CD4-positive, CD25-positive, alpha-beta regulatory T cell (primary cell): Measurements from ENCODE around the gene TNPO2. TPM values are rescaled to one million over a fixed set of nuclear protein-coding genes. Genes with fewer than 3 reads are reported as not detected.
A peak's percentile ranks its signal among the peaks of the same experiment; 100 is the strongest.
"Not testable (repeated sequence)": the region's sequence is repeated elsewhere in the genome, so short reads cannot be mapped to it uniquely, and the experiment has no call there.

Source experiments
- ATAC-seq, 2 donors: fragments of 150-1000 bp; cut with Tn5 transposase; one replicate each; pipeline ENCODE4 v1.10.0; 2021; ENCODE audit warnings: low read depth in 2 of 2, moderate number of reproducible peaks in 2 of 2, moderate library complexity in 1 of 2
- DNase-seq, 3 donors: peaks; one replicate each; pipeline versions ENCODE4 v3.0.0 to v3.0.0-alpha.2; 2012 to 2022; ENCODE audit warnings: mixed read lengths in 1 of 3
- H3K27ac ChIP-seq: one replicate; pipeline ENCODE4 v1.7.0; 2013; ENCODE audit warnings: mild to moderate bottlenecking, low read length; ENCODE audit not compliant: insufficient read depth, poor library complexity, severe bottlenecking
- H3K27me3 ChIP-seq: one replicate; pipeline ENCODE4 v1.7.0; 2013; ENCODE audit warnings: low read length; ENCODE audit not compliant: control insufficient read depth, insufficient read depth
- H3K36me3 ChIP-seq: one replicate; pipeline ENCODE4 v1.7.0; 2013; ENCODE audit warnings: mild to moderate bottlenecking, low read length, moderate library complexity; ENCODE audit not compliant: control insufficient read depth, insufficient read depth
- H3K4me1 ChIP-seq: 2 replicates; pipeline ENCODE4 v1.7.0; 2013; ENCODE audit warnings: mild to moderate bottlenecking, low read length; ENCODE audit not compliant: insufficient read depth, control insufficient read depth, poor library complexity, severe bottlenecking
- H3K4me3 ChIP-seq: one replicate; pipeline ENCODE4 v1.7.0; 2013; ENCODE audit warnings: low read depth, mild to moderate bottlenecking, low read length, moderate library complexity
- H3K9me3 ChIP-seq, 2 experiments: 1 replicate in 1 of 2; 2 replicates in 1 of 2; pipeline ENCODE4 v1.7.0; 2013; ENCODE audit warnings: low read length in 2 of 2, mild to moderate bottlenecking in 1 of 2, moderate library complexity in 1 of 2; ENCODE audit not compliant: control insufficient read depth in 2 of 2
- H3K27ac Mint-ChIP-seq, 3 donors: one replicate each; pipeline ENCODE4 v1.8.0; 2020 to 2022; ENCODE audit warnings: mild to moderate bottlenecking in 3 of 3, mixed read lengths in 3 of 3, moderate library complexity in 2 of 3
- H3K27me3 Mint-ChIP-seq: one replicate; pipeline ENCODE4 v1.8.0; 2022; ENCODE audit warnings: mild to moderate bottlenecking, mixed read lengths
- H3K36me3 Mint-ChIP-seq: one replicate; pipeline ENCODE4 v1.8.0; 2020; ENCODE audit warnings: mixed read lengths
- H3K4me1 Mint-ChIP-seq, 4 donors: one replicate each; pipeline ENCODE4 v1.8.0; 2020 to 2022; ENCODE audit warnings: mixed read lengths in 4 of 4, mild to moderate bottlenecking in 1 of 4
- H3K4me3 Mint-ChIP-seq, 4 donors: one replicate each; pipeline ENCODE4 v1.8.0; 2020 to 2022; ENCODE audit warnings: mild to moderate bottlenecking in 4 of 4, mixed read lengths in 4 of 4, moderate library complexity in 3 of 4
- H3K9me3 Mint-ChIP-seq, 7 donors: one replicate each; pipeline ENCODE4 v1.8.0; 2020 to 2022; ENCODE audit warnings: mixed read lengths in 7 of 7, mild to moderate bottlenecking in 3 of 7, moderate library complexity in 2 of 7
- polyA plus RNA-seq, 4 donors: library from polyadenylated mRNA; unstranded; fragments of 300-500 nt; fragmentation: Illumina TruSeq; gene quantifications; one replicate each; pipeline ENCODE4 v1.2.3, GENCODE V29; 2021
- total RNA-seq: library from RNA; stranded (reverse); gene quantifications from one replicate; pipeline ENCODE4 v1.2.3, GENCODE V29; 2022

Gene TNPO2
- total and polyA plus RNA-seq, 5 donors from 2014 or later, result 1.7 to 42.9 (median 2.3) TPM

DNA sequence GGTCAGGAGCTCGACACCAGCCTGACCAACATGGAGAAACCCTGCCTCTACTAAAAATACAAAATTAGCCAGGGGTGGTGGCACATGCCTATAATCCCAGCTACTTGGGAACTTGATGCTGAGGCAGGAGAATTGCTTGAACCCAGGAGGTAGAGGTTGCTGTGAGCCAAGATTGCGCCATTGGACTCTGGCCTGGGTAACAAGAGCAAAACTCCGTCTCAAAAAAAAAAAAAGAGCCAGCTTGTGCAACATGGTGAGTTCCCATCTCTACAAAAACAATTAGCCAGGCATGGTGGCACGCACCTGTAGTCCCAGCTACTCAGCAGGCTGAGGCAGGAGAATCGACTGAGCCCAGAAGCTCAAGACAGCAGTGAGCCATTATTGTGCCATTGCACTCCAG lies 45.7 kb downstream of the TNPO2 start:
- not testable (repeated sequence) for H3K27ac Mint-ChIP-seq, H3K9me3 Mint-ChIP-seq, H3K9me3 ChIP-seq, H3K27ac ChIP-seq, H3K4me3 ChIP-seq, ATAC-seq, H3K4me3 Mint-ChIP-seq, H3K27me3 ChIP-seq, DNase-seq
- H3K36me3 ChIP-seq, result peaks cover 50% of the 10 kb centered on the region
- Mint-ChIP-seq H3K36me3 (peaks cover 32% of the 10 kb centered on the region), H3K4me1 (peaks cover 9 to 41% (median 20%) of the 10 kb centered on the region in 4 donors), H3K27me3 (peaks cover 14% of the 10 kb centered on the region)
- H3K4me1 ChIP-seq, result peaks cover 14% of the 10 kb centered on the region

DNA sequence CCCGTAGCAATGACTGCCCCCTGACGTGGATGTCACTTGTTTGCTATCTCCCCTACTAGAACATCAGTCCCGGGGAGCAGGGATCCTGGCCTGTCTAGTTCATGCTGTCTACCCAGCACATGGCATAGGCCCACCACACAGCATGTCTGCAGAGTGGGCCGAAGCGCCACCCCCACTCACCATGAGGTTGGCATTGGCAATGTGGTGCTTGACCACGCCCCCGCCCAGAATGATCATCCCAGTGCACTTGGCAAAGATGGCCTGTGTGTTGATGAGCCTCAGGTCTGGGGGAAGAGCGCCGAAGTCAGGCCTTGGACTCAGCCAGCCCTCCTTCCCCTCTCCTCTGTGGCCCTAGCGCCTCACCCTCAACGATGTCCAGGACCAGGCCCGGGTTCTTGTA lies 46.8 kb downstream of the TNPO2 start:
- H3K27me3 Mint-ChIP-seq, result peaks cover 14% of the 10 kb centered on the region
- no peaks in the 10 kb centered on the region for H3K9me3 ChIP-seq
- H3K4me3 ChIP-seq, result no peak overlapping the region
- H3K4me3 Mint-ChIP-seq, result peak overlapping the region in 3 of 4 donors; percentile 29 to 88 (median 73)
- peaks cover 35% of the 10 kb centered on the region for H3K36me3 Mint-ChIP-seq
- peak overlapping the region in 2 of 3 donors; percentile 73 to 94 for H3K27ac Mint-ChIP-seq
- H3K27ac ChIP-seq, result no peak overlapping the region
- ATAC-seq (no peak), DNase-seq (no peak)
- H3K4me1 ChIP-seq, result peaks cover 14% of the 10 kb centered on the region
- H3K9me3 Mint-ChIP-seq, result no peaks in the 10 kb centered on the region
- no peaks in the 10 kb centered on the region for H3K27me3 ChIP-seq
- H3K36me3 ChIP-seq, result peaks cover 54% of the 10 kb centered on the region
- H3K4me1 Mint-ChIP-seq, result peaks cover 9 to 44% (median 22%) of the 10 kb centered on the region in 4 donors

DNA sequence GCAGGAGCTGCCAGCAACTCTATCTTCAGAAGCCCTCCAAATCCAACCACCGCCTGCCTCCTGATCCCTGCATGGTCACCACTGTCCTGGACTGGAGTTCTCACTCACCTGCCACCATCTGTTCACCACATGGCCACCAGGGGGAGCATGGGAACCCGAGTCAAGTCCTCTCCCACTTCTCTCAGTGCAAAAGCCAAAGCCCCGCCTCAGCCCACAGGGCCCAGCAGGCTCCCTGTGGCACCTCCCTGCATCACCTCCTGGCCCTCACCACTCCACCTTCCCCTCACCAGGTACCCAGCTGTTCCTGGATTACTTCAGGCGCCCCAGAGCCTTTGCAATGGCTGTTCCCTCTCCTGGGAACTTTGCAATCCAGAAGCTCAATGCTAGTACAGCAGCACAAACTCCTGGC lies 47.3 kb downstream of the TNPO2 start:
- H3K4me3 Mint-ChIP-seq, result peak overlapping the region; percentile 17 to 88 (median 56)

DNA sequence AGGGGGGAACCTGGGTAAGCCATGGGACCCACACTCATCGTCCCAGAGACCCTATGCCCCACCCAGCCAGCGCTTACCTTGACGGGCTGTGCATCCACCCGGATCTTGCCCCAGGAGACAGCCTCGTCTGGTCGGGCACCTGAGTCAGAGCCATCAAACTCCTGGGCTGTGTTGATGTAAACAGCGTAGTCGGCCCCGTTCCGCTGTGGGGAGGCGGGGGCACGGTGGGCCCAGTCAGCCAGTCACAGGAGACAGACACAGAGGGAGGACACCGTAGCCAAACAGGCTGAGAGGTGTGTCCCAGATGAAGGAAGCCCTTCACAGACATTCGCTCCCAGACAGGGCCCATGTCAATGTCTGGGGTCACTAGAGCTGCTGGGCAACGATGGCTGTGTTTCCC lies 47.8 kb downstream of the TNPO2 start:
- H3K27ac Mint-ChIP-seq, result no peak overlapping the region
- peaks cover 33% of the 10 kb centered on the region for H3K36me3 Mint-ChIP-seq
- Histone ChIP-seq H3K27ac (no peak overlapping the region), H3K27me3 (no peaks in the 10 kb centered on the region), H3K4me3 (no peak overlapping the region), H3K9me3 (no peaks in the 10 kb centered on the region), H3K36me3 (peaks cover 54% of the 10 kb centered on the region), H3K4me1 (peaks cover 8% of the 10 kb centered on the region)
- H3K4me1 Mint-ChIP-seq, result peaks cover 2 to 38% (median 16%) of the 10 kb centered on the region in 4 donors
- no peak for ATAC-seq
- no peak for DNase-seq
- H3K27me3 Mint-ChIP-seq, result peaks cover 4% of the 10 kb centered on the region
- peak overlapping the region in 2 of 4 donors; percentile 73 to 88 for H3K4me3 Mint-ChIP-seq
- no peaks in the 10 kb centered on the region for H3K9me3 Mint-ChIP-seq

More for the DNA sequence above, 47.3 kb downstream of the TNPO2 start:
- Histone ChIP-seq H3K36me3 (peaks cover 54% of the 10 kb centered on the region), H3K4me1 (peaks cover 12% of the 10 kb centered on the region), H3K27me3 (no peaks in the 10 kb centered on the region), H3K9me3 (no peaks in the 10 kb centered on the region), H3K4me3 (no peak overlapping the region), H3K27ac (no peak overlapping the region)
- peaks cover 8% of the 10 kb centered on the region for H3K27me3 Mint-ChIP-seq
- peaks cover 37% of the 10 kb centered on the region for H3K36me3 Mint-ChIP-seq
- peaks cover 6 to 42% (median 20%) of the 10 kb centered on the region in 4 donors for H3K4me1 Mint-ChIP-seq
- DNase-seq, result peak; percentile 68 to 82 (median 73)
- no peaks in the 10 kb centered on the region for H3K9me3 Mint-ChIP-seq
- peak; percentile 38 to 54 for ATAC-seq
- peak overlapping the region in 2 of 3 donors; percentile 40 to 60 for H3K27ac Mint-ChIP-seq

DNA sequence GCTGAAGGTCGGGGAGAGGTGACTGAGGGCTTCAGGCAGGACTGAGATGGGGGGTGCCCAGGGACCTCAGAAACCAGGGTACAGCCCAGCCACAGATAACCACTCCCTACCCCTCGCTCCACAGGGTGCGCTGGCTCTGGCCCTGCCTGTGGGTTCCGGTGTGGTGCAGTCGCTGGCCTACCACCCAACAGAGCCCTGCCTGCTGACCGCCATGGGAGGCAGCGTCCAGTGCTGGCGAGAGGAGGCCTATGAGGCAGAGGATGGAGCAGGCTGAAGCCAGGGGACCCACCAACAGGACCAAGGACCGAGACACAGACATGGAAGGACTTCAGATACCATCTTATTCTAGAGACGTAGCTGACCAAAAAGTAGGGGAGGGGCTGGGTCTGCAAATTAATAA lies 48.3 kb downstream of the TNPO2 start:
- H3K4me3 ChIP-seq, result no peak overlapping the region
- H3K4me1 ChIP-seq, result peaks cover 10% of the 10 kb centered on the region
- DNase-seq (no peak), ATAC-seq (no peak)
- peak overlapping the region in 1 of 4 donors; percentile 88 for H3K4me3 Mint-ChIP-seq
- H3K27ac Mint-ChIP-seq, result no peak overlapping the region
- H3K9me3 ChIP-seq, result no peaks in the 10 kb centered on the region
- no peaks in the 10 kb centered on the region for H3K9me3 Mint-ChIP-seq
- peaks cover 54% of the 10 kb centered on the region for H3K36me3 ChIP-seq
- H3K27ac ChIP-seq, result no peak overlapping the region
- H3K27me3 ChIP-seq, result no peaks in the 10 kb centered on the region
- H3K27me3 Mint-ChIP-seq, result peaks cover 4% of the 10 kb centered on the region
- H3K36me3 Mint-ChIP-seq, result peaks cover 31% of the 10 kb centered on the region
- peaks cover 0 to 39% (median 15%) of the 10 kb centered on the region in 4 donors for H3K4me1 Mint-ChIP-seq

DNA sequence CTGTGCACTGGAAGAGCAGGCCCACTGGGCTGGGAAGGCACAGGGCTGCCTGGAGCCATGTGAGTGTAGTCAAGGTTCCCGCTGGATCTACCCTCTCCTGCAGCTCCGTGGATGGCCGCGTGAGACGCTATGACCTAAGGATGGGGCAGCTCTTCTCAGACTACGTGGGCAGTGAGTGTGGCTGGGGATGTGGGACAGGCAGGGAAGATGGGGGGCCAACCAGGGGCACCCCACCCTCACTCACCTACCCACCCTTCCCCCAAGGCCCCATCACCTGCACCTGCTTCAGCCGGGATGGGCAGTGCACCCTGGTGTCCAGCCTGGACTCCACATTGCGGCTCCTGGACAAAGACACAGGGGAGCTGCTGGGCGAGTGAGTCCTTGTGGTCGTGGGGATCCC lies 51.0 kb downstream of the TNPO2 start:
- Mint-ChIP-seq H3K27ac (no peak overlapping the region), H3K4me3 (peak overlapping the region in 1 of 4 donors; percentile 87), H3K36me3 (peaks cover 22% of the 10 kb centered on the region), H3K9me3 (no peaks in the 10 kb centered on the region), H3K27me3 (peaks cover 4% of the 10 kb centered on the region), H3K4me1 (peaks cover 5 to 50% (median 19%) of the 10 kb centered on the region in 4 donors)
- H3K9me3 ChIP-seq, result no peaks in the 10 kb centered on the region
- no peak for ATAC-seq
- no peak overlapping the region for H3K4me3 ChIP-seq
- H3K27me3 ChIP-seq, result no peaks in the 10 kb centered on the region
- no peak overlapping the region for H3K27ac ChIP-seq
- peaks cover 36% of the 10 kb centered on the region for H3K36me3 ChIP-seq
- H3K4me1 ChIP-seq, result peaks cover 29% of the 10 kb centered on the region
- DNase-seq, result no peak

DNA sequence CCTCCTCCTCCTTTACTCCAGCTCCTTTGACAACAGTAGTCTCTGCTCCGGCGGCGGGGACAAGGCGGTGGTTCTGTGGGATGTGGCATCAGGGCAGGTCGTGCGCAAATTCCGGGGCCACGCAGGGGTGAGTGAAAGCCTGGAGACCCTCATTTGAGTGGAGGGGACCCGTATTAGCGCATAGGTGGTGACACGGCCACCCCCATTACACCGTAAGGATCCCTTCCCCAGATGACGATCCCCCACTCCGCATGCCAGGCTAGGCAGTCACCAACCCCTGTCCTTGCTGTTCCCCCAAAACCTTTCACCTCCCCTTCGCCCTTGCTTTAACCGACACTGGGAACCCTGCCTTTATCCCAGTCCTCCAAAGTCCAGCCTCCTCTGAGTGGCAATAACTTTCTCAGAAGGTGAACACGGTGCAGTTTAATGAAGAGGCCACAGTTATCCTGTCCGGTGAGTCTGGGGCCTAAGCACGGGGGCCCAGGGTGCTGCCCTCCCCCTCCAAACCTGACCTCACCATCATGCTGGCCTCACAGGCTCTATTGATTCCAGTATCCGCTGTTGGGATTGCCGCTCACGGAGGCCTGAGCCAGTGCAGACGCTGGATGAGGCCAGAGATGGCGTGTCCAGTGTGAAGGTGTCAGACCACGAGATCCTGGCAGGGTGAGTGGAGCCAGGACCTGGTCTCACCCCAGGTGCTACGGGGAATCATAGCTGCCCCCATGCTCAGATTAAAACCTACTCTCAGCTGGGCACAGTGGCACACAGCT lies 53.4 kb downstream of the TNPO2 start:
- no peaks in the 10 kb centered on the region for H3K27me3 ChIP-seq
- peaks cover 51% of the 10 kb centered on the region for H3K4me1 ChIP-seq
- H3K9me3 ChIP-seq, result no peaks in the 10 kb centered on the region
- Mint-ChIP-seq H3K27me3 (no peaks in the 10 kb centered on the region), H3K27ac (peak overlapping the region; percentile 99), H3K4me1 (peaks cover 5 to 58% (median 29%) of the 10 kb centered on the region in 4 donors), H3K9me3 (no peaks in the 10 kb centered on the region), H3K4me3 (peak overlapping the region; percentile 91 to 100 (median 96)), H3K36me3 (peaks cover 10% of the 10 kb centered on the region)
- no peak for ATAC-seq
- peak overlapping the region; percentile 92 for H3K4me3 ChIP-seq
- H3K27ac ChIP-seq, result peak overlapping the region; percentile 97
- H3K36me3 ChIP-seq, result peaks cover 16% of the 10 kb centered on the region
- no peak for DNase-seq
